MV-4-11 (cell line): ENCODE measurements around the gene MINDY3.
A peak's percentile ranks its signal among the peaks of the same experiment; 100 is the strongest.
"Not testable (repeated sequence)": the region's sequence is repeated elsewhere in the genome, so short reads cannot be mapped to it uniquely, and the experiment has no call there.

Experiments used
- DNase-seq: peaks from one replicate; lab custom pipeline; 2025; lab: John Stamatoyannopoulos, UW

MINDY3 gene

GRCh38 chr10:15780353-15781135, 79.8 kb downstream of the MINDY3 start:
- DNase-seq = no peak

GRCh38 chr10:15775513-15775912, 84.8 kb downstream of the MINDY3 start:
- DNase-seq = no peak

DNA sequence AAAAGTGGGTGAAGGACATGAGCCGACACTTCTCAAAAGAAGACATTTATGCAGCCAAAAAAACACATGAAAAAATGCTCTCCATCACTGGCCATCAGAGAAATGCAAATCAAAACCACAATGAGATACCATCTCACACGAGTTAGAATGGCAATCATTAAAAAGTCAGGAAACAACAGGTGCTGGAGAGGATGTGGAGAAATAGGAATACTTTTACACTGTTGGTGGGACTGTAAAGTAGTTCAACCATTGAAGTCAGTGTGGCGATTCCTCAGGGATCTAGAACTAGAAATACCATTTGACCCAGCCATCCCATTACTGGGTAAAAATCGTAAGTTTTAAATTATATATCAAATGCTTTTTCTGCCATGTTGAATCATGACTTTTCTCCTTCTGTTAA, 85.8 kb downstream of the MINDY3 start:
- not testable (repeated sequence) for DNase-seq

DNA sequence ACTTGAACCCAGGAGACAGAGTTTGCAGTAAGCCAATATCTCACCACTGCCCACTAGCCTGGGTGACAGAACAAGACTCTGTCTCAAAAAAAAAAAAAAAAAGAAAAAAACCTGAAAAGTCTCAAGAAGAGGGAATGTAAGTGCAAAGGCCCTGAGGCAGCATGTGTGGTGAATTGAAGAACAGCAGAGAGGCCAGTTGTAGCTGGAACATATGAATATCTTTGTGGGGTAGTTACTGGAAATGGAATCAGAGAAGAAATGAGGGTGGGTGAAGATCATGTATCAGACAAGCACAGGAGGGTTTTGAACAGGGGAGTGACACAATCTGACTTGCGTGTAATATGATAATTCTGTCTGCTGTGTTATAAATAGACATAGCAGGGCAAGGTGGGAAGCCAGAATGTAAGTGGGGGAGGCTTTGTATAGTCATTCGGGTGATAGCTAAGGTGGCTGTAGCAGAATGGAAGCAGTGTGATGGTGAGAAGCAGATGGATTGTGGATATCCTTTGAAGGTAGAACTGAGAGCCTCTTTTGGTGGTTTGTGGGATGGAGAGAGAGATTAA, 95.3 kb downstream of the MINDY3 start:
- DNase-seq = no peak

DNA sequence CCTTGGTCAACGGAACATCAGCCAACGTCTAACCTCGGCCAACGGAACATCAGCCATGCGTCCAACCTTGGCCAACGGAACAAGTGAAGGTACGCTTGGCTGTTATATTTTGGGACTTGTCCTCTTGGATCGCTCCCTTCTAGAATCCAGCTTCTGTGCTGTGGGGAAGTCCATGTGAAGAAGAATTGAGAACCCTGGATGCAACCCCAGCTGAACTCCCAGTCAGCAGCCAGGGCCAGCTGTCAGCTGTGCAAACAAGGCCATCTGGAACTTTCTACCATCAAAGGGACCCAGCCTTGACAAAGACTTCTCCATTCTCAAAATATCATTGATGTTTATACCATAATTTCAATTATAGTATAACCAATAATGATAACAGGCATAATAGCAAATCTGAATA, 97.3 kb downstream of the MINDY3 start:
- DNase-seq = no peak

GRCh38 chr10:15762239-15762638, 98.1 kb downstream of the MINDY3 start:
- not testable (repeated sequence) for DNase-seq

DNA sequence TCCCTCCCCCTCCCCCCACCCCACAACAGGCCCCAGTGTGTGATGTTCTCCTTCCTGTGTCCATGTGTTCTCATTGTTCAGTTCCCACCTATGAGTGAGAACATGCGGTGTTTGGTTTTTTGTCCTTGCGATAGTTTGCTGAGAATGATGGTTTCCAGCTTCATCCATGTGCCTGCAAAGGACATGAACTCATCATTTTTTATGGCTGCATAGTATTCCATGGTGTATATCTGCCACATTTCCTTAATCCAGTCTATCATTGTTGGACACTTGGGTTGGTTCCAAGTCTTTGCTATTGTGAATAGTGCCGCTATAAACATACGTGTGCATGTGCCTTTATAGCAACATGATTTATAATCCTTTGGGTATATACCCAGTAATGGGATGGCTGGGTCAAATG, 99.1 kb downstream of the MINDY3 start:
- DNase-seq = not testable (repeated sequence)

DNA sequence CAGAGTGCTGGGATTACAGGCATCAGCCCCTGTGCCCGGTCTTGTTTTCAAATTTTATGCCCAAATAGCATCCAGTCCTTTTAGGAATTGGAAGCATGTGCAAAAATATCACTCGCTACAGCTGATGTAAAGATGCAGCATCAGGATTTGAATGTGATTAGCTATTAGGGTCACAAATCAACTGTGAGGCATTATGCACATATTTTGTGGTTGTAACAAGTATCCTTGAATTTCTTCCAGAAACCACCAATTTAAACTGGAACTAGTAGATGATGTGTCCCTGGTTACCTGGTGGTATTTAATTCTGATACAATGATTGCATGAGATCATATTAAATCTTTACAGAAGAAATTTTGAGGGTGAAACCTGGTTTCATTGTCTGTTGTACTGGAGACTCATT, 99.6 kb downstream of the MINDY3 start:
- DNase-seq = no peak

DNA sequence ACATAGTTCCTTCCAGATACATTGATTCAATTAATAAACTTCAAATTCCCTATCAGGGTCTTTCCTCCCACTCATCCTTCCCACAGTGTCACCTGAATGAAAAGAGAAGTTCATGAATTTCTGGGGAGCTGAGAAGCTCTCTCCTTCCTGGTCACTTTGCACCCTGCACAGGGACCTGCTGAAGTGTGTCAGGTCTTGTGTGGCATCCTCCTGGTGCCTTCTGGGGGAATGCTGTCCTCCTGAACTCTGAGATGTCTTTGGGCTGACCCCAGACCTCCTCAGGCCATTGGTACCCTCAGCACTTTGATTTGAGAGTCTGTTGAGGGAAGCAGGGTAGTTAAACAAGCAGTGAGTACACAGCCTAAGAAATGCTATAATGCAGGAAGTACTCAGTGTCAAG, 101.0 kb downstream of the MINDY3 start:
- no peak for DNase-seq

DNA sequence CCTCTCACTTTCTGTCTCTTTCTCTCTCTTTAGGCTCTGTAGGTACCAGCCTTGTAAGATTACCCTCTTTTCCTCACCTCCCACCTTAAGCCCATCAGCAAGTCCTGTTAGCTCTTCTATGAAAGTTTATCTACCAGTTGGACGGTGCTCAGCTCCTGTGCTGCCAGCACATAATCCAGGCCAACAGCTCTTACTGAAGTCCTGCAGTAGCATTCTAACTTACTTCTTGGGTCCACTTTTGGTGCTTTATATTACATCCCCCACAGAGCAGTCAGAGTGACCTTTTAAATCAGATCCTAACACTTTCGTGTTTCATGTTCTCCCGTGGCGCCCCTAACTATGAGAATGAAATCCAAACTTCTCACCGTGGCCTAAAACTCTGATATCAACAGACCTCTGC, 101.7 kb downstream of the MINDY3 start:
- no peak for DNase-seq

GRCh38 chr10:15754937-15755336, 105.4 kb downstream of the MINDY3 start:
- DNase-seq = no peak

- no peak for DNase-seq
Observed at GRCh38 chr10:15751046-15751445, 109.3 kb downstream of the MINDY3 start.

- no peak for DNase-seq
Observed at GRCh38 chr10:15748126-15748525, 112.2 kb downstream of the MINDY3 start.

DNA sequence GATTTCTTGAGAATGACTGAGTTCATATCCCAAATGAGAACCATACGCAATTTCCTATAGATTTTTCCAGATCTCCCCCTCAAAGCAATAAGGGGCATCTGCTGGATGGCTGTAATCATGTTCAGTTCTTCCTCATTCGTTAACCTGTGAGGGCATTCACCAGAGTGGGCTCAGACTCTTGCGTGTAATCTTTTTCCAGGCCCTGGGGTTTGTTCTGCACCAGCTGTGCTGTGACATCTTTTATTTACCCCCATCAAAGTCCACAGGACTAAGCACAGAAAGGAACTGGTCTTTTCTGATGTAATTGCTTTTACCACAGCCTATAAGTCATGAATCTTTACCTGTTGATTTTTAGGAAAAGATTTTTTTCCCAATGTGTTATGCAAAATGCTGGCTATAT, 112.7 kb downstream of the MINDY3 start:
- no peak for DNase-seq

DNA sequence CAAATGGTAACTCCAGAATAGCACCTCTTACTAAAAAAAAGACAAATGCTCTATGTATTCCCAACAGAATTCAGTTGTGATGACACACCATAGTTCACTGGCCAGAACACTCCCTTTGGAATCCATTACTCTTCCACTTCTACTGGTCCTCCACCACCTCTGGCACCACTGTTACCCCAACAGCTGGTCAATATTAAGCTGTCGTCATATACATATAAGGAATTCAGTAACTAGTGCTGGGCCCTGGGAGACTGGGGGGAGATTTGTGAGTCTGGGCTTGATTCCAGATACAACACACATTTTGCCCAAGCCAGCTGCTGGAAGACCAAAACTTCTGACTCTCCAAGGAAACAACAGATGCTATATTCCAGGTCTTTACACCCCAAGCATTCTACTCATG, 114.6 kb downstream of the MINDY3 start:
- no peak for DNase-seq

DNA sequence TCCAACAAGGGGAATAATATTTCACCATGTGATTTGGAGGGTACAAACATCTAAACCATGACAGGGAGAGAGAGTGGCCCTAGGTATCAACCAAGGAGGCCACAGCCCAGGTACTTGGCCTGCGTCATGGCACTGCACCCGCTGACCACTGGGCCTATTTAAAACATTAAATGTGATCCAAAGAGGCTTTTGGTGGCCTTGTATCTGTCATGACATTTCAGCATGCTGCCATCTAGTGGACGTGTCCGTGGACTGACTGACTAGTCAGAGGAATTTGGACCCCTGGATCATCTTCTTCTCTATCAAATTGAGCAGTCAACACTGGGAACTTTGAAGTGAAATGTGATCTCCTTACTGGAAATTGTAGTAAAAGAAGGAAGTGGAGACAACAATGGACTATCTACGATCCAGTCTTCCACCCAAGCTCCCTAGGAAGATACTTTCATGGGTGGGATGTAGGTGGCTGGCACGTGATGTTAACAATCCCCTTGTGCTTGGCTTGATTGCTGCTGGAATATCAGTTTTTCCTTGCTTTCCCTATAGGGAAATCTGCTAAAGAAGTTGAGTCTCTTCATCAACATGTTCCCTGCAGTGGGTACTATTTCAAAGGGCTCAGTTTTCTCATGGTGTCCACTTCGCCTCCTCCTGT, 116.0 kb downstream of the MINDY3 start:
- DNase-seq = peak; percentile 49

GRCh38 chr10:15743443-15743842, 116.9 kb downstream of the MINDY3 start:
- DNase-seq = no peak

DNA sequence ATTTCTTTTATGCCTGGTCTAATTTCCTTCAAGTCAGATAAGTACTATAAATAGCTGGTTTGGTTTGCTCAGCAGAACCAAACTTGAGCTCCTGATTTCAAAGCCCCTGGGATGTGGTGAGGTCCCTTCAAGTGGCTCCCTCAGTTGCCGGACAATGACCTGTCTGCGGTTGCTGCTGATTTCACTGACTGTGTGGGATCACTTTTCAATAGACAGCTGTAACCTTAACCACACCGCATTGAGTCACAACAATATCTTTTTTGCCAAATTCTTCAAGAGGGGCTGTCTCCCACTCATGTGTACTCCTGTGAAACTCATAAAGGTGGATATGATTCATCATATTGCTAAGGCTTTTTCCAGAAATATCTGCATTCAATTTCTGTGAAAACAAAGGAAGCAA, 117.5 kb downstream of the MINDY3 start:
- DNase-seq = no peak

DNA sequence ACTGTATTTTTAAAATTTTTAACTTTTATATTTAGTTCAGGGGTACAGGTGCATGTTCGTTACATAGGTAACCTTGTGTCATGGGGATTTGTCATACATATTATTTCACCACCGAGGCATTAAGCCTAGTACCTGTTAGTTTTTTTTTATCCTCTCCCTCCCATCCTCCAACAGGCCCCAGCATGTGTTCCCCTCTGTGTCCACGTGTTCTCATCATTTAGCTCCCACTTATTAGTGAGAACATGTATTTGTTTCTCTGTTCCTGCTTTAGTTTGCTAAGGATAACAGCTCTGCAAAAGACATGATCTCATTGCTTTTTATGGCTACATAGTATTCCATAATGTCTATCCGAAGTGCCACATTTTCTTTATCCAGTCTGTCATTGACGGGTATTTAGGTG, 118.2 kb downstream of the MINDY3 start:
- no peak for DNase-seq

DNA sequence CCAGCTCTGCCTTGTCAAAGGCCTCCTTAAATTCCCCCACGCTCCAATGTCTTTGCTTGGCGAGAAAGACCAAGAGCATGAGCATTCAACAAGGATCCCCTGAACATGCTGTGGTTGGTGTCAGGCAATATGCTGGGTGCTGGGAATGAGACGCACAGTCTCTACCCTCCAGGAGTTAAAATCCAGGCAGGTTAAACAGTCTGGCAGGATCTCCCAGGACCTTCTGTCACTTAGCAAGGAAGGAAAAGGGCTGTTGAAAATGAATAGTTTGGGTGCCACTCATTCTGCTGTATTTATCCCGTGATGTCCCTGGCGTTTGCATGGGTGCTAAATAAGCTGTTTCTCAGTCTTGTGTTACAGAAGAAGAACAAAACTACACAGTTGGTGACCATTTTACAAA, 118.7 kb downstream of the MINDY3 start:
- no peak for DNase-seq

DNA sequence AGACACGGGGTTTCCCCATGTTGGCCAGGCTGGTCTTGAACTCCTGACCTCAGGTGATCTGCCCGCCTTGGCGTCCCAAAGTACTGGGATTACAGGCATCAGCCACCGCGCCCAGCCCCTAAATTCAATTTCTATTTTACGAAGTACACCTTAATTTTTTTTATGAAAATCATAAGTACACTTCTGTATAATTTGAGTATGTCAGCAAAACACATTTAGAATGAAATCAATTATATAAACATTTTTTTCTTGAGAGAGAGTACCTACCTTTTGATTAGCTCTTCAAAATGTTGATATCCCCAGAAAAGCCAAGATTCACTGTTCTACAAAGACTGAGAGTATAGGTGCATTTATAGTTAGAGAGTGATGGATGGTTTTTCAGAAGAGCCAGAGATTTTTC, 120.0 kb downstream of the MINDY3 start:
- no peak for DNase-seq

GRCh38 chr10:15739254-15739970, 120.9 kb downstream of the MINDY3 start:
- DNase-seq = no peak
